ENCODE measurements around the gene FYCO1. TPM values are rescaled to one million over a fixed set of nuclear protein-coding genes. Genes with fewer than 3 reads are reported as not detected.
A peak's percentile ranks its signal among the peaks of the same experiment; 100 is the strongest.

FYCO1 gene
- total RNA-seq, 1 donor from 2014 or later, result 26.7 TPM

GRCh38 chr3:45994419-45995235, 997 bp downstream of the FYCO1 start:
- Histone ChIP-seq H3K36me3 (ENCODE audit: control insufficient read depth, insufficient read depth, low read length) (no peaks in the 10 kb centered on the region), H3K27me3 (ENCODE audit: control insufficient read depth, insufficient read depth, low read length) (no peaks in the 10 kb centered on the region), H3K4me3 (ENCODE audit: low read depth, low read length) (peak overlapping the region; percentile 77)
- DNase-seq (ENCODE audit: low read depth), result no peak
- no peak for TF ChIP-seq CTCF (IDR thresholded peaks at IDR 0.05; ENCODE audit: insufficient read depth, low read length, poor library complexity, severe bottlenecking)

GRCh38 chr3:45993421-45994027, 2.1 kb downstream of the FYCO1 start:
- no peak for DNase-seq (ENCODE audit: low read depth)
- Histone ChIP-seq H3K4me3 (ENCODE audit: low read depth, low read length) (no peak overlapping the region), H3K36me3 (ENCODE audit: control insufficient read depth, insufficient read depth, low read length) (no peaks in the 10 kb centered on the region), H3K27me3 (ENCODE audit: control insufficient read depth, insufficient read depth, low read length) (no peaks in the 10 kb centered on the region)
- TF ChIP-seq CTCF (IDR thresholded peaks at IDR 0.05; ENCODE audit: insufficient read depth, low read length, poor library complexity, severe bottlenecking), result no peak

GRCh38 chr3:45992821-45993221, 2.8 kb downstream of the FYCO1 start:
- Histone ChIP-seq H3K27me3 (ENCODE audit: control insufficient read depth, insufficient read depth, low read length) (no peaks in the 10 kb centered on the region), H3K36me3 (ENCODE audit: control insufficient read depth, insufficient read depth, low read length) (no peaks in the 10 kb centered on the region), H3K4me3 (ENCODE audit: low read depth, low read length) (no peak overlapping the region)
- DNase-seq (ENCODE audit: low read depth), result no peak
- TF ChIP-seq CTCF (IDR thresholded peaks at IDR 0.05; ENCODE audit: insufficient read depth, low read length, poor library complexity, severe bottlenecking), result no peak

- DNase-seq (ENCODE audit: low read depth), result no peak
- H3K4me3 ChIP-seq (ENCODE audit: low read depth, low read length), result no peak overlapping the region
- no peaks in the 10 kb centered on the region for H3K27me3 ChIP-seq (ENCODE audit: control insufficient read depth, insufficient read depth, low read length)
- H3K36me3 ChIP-seq (ENCODE audit: control insufficient read depth, insufficient read depth, low read length), result no peaks in the 10 kb centered on the region
- TF ChIP-seq CTCF (IDR thresholded peaks at IDR 0.05; ENCODE audit: insufficient read depth, low read length, poor library complexity, severe bottlenecking), result no peak
Observed at GRCh38 chr3:45992133-45992729, 3.4 kb downstream of the FYCO1 start.

- TF ChIP-seq CTCF (IDR thresholded peaks at IDR 0.05; ENCODE audit: insufficient read depth, low read length, poor library complexity, severe bottlenecking), result no peak
- Histone ChIP-seq H3K27me3 (ENCODE audit: control insufficient read depth, insufficient read depth, low read length) (no peaks in the 10 kb centered on the region), H3K36me3 (ENCODE audit: control insufficient read depth, insufficient read depth, low read length) (no peaks in the 10 kb centered on the region), H3K4me3 (ENCODE audit: low read depth, low read length) (no peak overlapping the region)
- DNase-seq (ENCODE audit: low read depth), result no peak
Observed at GRCh38 chr3:45991341-45991740, 4.3 kb downstream of the FYCO1 start.
